ENCODE results near the gene ROPN1.
"Not testable (repeated sequence)": the region's sequence is repeated elsewhere in the genome, so short reads cannot be mapped to it uniquely, and the experiment has no call there.

The ROPN1 gene

GRCh38 chr3:123993818-123994217, 1.9 kb upstream of the ROPN1 start:
- DNase-seq: no peak

- DNase-seq: no peak
Observed at GRCh38 chr3:123986427-123986826, 5.5 kb downstream of the ROPN1 start.

GRCh38 chr3:123984957-123985356, 7.0 kb downstream of the ROPN1 start:
- no peak for DNase-seq

- no peak for DNase-seq
Observed at GRCh38 chr3:123984350-123984749, 7.6 kb downstream of the ROPN1 start.

- DNase-seq: not testable (repeated sequence)
Observed at GRCh38 chr3:123981317-123981716, 10.6 kb downstream of the ROPN1 start.

GRCh38 chr3:123980539-123980938, 11.4 kb downstream of the ROPN1 start:
- DNase-seq: no peak

GRCh38 chr3:123979525-123980501, 12.1 kb downstream of the ROPN1 start:
- DNase-seq: not testable (repeated sequence)

GRCh38 chr3:123976904-123977303, 15.0 kb downstream of the ROPN1 start:
- DNase-seq: not testable (repeated sequence)

- DNase-seq: not testable (repeated sequence)
Observed at GRCh38 chr3:123976181-123976898, 15.6 kb downstream of the ROPN1 start.

- not testable (repeated sequence) for DNase-seq
Observed at GRCh38 chr3:123975030-123975429, 16.9 kb downstream of the ROPN1 start.

GRCh38 chr3:123971406-123971805, 20.5 kb downstream of the ROPN1 start:
- no peak for DNase-seq

- DNase-seq: not testable (repeated sequence)
Observed at GRCh38 chr3:123967260-123967659, 24.7 kb downstream of the ROPN1 start.

- not testable (repeated sequence) for DNase-seq
Observed at GRCh38 chr3:123966799-123967198, 25.1 kb downstream of the ROPN1 start.

- not testable (repeated sequence) for DNase-seq
Observed at GRCh38 chr3:123964793-123965192, 27.1 kb downstream of the ROPN1 start.

GRCh38 chr3:123961508-123961856, 30.4 kb downstream of the ROPN1 start:
- DNase-seq: no peak

GRCh38 chr3:123960781-123961507, 31.0 kb downstream of the ROPN1 start, which contains the start of gene CCDC14:
Gene CCDC14, minus strand, starts transcription at chr3:123961229. Its CDS starts 56 bp downstream, at chr3:123961173.
- peak; percentile 65 for DNase-seq

GRCh38 chr3:123953735-123954134, 38.2 kb downstream of the ROPN1 start:
- no peak for DNase-seq

GRCh38 chr3:123952844-123953520, 38.9 kb downstream of the ROPN1 start:
- DNase-seq: no peak

- DNase-seq: no peak
Observed at GRCh38 chr3:123951522-123952447, 40.1 kb downstream of the ROPN1 start.

GRCh38 chr3:123949641-123950040, 42.3 kb downstream of the ROPN1 start:
- DNase-seq: no peak

- no peak for DNase-seq
Observed at GRCh38 chr3:123948449-123948848, 43.5 kb downstream of the ROPN1 start.
